K562 (cell line): ENCODE data around the gene SLC2A10.

Experiments
- HDAC3 ChIP-seq: fragments of 450-650 bp; IDR thresholded peaks from 2 replicates; pipeline ENCODE4 v1.6.1; 2018; ENCODE audit warnings: borderline replicate concordance, mild to moderate bottlenecking, moderate library complexity; ENCODE audit not compliant: partially characterized antibody
- NFYB ChIP-seq: IDR thresholded peaks from 2 replicates; pipeline ENCODE4 v1.6.1; 2011; ENCODE audit warnings: mild to moderate bottlenecking, moderate library complexity; ENCODE audit not compliant: insufficient read length; ENCODE audit errors: extremely low read depth
- PHF21A ChIP-seq: fragments of 450-650 bp; IDR thresholded peaks from 2 replicates; pipeline ENCODE4 v1.6.1; 2017; ENCODE audit warnings: low read depth, borderline replicate concordance
- POLR2AphosphoS5 ChIP-seq: IDR thresholded peaks from 2 replicates; pipeline ENCODE4 v1.6.1; 2011; ENCODE audit warnings: mild to moderate bottlenecking, low read depth, low read length, moderate library complexity; ENCODE audit not compliant: control insufficient read depth, insufficient read depth
- THAP7 ChIP-seq: fragments of 250-450 bp; sonication (Bioruptor Pico); IDR thresholded peaks from 2 replicates; pipeline ENCODE4 v1.5.0; 2021
- ZNF165 ChIP-seq: fragments of 250-450 bp; sonication (Bioruptor Pico); IDR thresholded peaks from 2 replicates; pipeline ENCODE4 v1.4.0; 2020; ENCODE audit warnings: borderline replicate concordance
- ZNF224 ChIP-seq: sonication (generic); formaldehyde crosslinking; IDR thresholded peaks from 2 replicates; pipeline ENCODE4 v1.8.0; 2022; ENCODE audit warnings: mild to moderate bottlenecking, missing genetic modification reagents
- ZNF384 ChIP-seq: IDR thresholded peaks from 2 replicates; pipeline ENCODE4 v1.6.1; 2012; ENCODE audit warnings: low read depth, low read length, improper control_type of control experiment

GRCh38 chr20:46752728-46753127 is 43.3 kb downstream of the SLC2A10 start:
- TF ChIP-seq NFYB (no peak), ZNF165 (CRISPR knock-in tag) (no peak), ZNF384 (no peak), THAP7 (no peak), ZNF224 (CRISPR knock-in tag) (no peak), PHF21A (no peak), HDAC3 (no peak), POLR2AphosphoS5 (no peak)
